HG03439 (cell line): ENCODE data around the gene ATL2.
"Not testable (repeated sequence)": the region's sequence is repeated elsewhere in the genome, so short reads cannot be mapped to it uniquely, and the experiment has no call there.

Source experiments
- ATAC-seq: cut with Tn5 transposase; IDR thresholded peaks from one replicate; pipeline ENCODE4 v1.9.1; 2021; ENCODE audit warnings: mild to moderate bottlenecking, moderate library complexity; ENCODE audit not compliant: unreplicated experiment

Gene ATL2

GRCh38 chr2:38336621-38337020 is 40.5 kb downstream of the ATL2 start:
- ATAC-seq, result no peak

- no peak for ATAC-seq
These were observed 46.3 kb downstream of the ATL2 start for GRCh38 chr2:38330754-38331153.

GRCh38 chr2:38327580-38327979 is 49.5 kb downstream of the ATL2 start:
- no peak for ATAC-seq

- no peak for ATAC-seq
These were observed 53.5 kb downstream of the ATL2 start for GRCh38 chr2:38323623-38324022.

DNA sequence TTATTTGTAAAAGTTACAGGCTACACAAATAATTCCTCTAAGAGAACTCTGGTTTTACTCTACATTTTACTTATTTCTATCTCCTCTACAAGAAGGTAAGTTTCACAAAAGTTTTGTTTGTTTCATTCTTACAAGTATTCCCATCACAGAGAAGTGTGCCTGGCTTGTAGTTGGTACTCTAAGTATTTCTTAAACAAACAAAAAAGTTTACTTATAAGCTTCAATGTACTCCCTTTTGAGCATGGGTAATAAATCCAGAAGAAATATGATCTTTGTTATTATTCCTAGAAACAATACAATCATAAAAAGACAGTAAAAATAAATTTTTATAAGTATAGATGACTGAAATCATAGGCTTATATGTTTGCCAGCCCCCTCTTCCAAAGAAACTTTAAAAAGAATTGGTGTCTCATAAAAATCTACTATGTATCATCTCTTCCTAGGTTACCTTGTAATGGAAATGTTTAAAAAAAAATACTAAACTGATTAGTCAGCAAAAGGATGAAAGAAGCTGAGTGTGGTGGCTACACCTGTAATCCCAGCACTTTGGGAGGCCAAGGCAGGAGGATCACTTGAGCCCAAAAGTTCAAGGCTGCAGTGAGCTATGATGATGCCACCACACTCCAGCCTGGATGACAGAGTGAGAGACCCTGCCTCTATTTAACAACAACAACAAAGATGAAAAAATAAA is 54.7 kb downstream of the ATL2 start:
- no peak for ATAC-seq

GRCh38 chr2:38319240-38319639 is 57.8 kb downstream of the ATL2 start:
- not testable (repeated sequence) for ATAC-seq

DNA sequence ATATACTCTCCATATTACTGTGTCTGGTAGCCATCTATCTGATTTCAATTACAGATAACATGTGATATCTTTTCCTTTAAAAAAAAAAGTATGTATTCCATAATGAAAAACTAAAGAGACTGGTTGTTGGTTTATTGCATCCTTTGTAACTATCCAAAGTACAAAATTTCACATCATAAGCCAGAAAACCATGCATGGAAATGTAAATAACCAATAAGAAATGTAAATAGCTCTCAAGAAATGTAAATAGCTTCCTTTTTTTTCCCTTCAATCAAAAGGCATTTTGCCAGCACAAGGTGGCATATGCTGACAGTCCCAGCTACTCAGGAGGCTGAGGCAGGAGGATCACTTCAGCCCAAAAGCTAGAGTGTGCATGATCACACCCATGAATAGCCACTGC is 59.3 kb downstream of the ATL2 start:
- ATAC-seq, result no peak

DNA sequence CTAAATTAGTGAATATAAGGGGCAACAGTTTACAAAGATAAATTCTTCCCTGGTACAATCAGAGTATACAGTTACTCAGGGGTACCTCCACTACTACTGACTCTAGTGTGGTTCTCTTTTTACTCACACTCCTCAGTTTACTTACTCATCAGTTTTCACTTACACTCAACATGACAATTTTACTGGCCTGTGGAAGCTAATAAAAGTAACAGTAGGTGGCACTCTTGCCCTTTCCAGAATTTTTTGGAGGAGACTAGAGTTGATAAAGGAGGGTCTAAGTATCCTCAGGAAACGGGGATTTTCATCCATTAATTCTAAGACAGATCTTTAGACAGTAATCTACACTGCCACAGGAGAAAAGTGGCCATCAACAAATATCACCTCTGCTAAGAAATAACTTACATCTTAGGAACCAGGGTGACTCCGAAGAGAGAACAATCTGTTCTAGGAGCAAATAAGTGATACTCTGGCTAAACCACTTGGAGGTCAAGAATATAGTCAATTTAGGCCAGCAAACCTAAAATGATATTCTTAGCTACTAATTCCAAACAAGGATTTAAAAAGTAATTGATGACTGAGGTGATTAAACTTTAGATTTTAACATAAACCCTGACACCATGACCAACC is 61.3 kb downstream of the ATL2 start:
- no peak for ATAC-seq

DNA sequence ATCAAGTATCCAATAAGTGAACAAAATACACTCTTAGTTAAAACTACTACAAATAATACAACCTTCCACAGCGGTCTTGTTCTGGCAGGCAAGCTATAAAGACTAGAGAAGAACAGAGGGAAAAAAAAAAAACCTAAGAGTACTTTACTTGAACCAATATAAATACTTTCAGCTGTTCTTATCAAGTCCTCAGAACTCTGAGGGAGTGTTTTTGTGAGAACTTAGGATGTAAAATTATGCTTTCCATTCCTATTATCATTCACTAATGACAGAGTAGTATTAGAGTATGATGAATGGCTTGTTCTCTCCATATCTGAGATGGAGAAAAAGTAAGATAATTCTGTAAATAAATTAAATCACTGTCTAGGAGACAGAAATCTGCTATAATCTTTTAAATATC is 68.3 kb downstream of the ATL2 start:
- no peak for ATAC-seq

DNA sequence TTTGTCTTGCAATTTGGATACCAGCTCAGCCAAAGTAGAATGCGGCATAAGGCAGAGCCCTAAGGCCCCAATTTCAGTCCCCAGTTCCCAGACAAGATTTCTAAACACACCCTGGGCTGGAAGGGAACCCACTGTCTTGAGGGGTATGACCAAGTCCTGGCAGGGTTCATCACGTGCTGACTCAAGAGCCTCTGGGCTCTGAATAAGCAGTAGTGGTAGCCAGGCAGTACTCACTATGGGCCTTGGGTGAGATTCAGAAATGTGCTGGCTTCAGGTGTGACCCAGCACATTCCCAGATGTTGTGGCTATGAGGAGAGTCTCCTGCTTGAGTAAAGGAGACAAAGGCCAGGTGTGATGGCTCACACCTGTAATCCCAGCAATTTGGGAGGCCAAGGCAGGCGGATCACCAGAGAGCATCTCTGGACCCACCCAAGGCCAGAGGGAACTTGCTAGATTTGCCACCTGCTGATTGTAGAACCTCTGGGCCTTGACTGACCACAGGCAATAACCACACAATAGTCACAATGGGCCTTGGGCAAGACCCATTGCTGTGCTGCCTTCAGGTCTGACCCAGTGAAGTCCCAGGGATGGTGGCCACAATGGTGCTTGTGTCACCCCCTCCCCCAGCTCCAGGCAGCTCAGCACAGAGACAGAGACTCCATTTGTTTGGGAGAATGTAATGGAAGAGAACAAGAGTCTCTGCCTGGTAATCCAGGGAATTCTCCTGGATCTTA is 74.9 kb downstream of the ATL2 start:
- no peak for ATAC-seq

DNA sequence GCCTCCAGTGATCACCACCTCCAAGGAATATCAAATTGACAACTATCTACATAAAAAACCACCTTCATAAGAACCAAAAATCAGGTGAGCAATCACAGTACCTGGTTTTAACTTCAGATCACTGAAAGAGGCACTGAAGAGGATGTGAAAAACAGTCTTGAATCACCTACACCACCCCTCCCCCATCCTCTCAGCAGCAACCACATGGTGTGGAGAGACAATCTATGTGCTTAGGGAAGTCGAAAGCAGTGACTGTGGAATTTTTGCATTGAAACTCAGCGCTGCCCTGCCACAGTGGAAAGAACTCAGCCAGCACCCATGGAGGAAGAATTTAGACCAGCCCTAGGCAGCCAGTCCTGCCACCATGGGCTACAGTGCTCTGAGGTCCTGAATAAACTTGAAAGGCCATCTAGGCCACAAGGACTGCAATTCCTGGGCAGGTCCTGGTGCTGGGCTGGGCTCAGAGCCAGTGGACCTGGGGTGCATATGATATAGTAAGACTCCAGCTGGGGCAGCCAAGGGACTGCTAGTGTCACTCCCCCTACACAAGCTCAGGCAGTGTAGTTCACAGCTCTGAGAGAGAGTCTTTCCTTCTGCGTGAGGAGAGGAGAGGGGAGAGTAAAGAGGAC is 75.6 kb downstream of the ATL2 start:
- no peak for ATAC-seq

DNA sequence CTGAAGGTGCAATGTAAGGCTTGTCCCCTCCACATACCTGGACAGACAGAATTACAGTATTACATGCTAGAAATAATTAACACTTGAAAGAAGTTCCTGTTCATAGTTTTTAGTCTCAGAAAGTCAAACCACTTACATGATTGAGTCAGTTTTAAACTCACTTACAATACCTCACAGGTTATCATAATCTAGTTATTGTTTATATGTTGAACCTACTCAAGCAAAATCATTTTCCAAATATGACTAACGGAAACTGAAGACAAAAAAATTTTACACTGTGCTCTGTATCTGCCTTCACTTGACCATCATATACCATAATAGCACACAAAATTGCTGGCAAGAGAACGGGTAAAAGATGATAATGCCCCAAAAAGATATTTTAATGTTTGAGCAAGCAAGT is 78.5 kb downstream of the ATL2 start:
- no peak for ATAC-seq

GRCh38 chr2:38296197-38296780 is 80.8 kb downstream of the ATL2 start:
- no peak for ATAC-seq

DNA sequence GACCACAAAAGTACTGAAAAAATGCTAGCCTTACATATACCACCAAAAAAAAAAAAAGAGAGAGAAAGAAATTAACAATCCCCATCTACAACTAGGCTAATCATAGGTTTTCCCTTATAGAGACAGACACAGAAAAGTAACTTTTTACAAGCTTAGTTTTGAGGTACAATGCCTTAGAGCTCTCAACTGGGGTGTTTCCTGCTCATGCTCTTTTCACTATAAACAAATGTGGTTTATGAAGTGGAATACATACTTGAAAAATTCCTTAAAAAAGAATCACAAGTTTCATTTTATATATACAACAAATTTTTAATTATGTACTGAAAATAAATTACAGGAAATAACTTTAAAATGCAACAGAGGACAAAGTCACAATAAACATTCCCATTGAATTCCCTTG is 82.5 kb downstream of the ATL2 start:
- no peak for ATAC-seq

GRCh38 chr2:38293152-38293865 is 83.8 kb downstream of the ATL2 start:
- ATAC-seq, result no peak

- no peak for ATAC-seq
These were observed 86.7 kb downstream of the ATL2 start for GRCh38 chr2:38290332-38290731.

GRCh38 chr2:38284971-38285370 is 92.1 kb downstream of the ATL2 start:
- ATAC-seq, result no peak

DNA sequence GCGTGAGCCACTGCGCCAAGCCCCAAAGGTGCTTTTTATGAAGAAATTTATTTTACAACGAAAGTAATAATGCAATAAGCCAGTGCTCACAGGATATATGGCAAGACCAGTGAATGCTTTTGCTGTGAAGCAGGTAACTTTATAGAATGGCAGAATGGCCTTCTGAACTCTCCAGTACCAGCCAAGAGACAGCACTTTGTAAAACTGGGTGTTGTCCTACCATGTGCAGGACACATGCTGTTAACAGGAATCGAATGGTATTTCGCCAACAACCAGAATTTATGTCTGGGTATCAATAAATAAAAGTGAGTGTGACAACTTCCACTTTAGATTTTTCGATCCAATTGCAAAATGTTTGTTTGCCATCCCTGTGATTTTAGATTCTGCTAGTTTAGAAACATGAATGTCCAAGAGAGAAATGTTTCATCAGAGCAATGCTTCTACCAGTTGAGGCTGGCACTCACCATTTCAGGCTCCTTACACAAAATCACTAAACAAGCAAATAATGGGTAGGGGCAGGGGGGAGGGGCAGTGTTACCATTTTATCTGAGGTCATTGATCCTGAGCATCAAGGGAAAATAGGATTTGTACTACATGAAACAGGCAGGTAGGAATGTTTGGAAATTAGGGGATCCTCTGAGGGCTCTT is 95.9 kb downstream of the ATL2 start:
- ATAC-seq, result no peak

DNA sequence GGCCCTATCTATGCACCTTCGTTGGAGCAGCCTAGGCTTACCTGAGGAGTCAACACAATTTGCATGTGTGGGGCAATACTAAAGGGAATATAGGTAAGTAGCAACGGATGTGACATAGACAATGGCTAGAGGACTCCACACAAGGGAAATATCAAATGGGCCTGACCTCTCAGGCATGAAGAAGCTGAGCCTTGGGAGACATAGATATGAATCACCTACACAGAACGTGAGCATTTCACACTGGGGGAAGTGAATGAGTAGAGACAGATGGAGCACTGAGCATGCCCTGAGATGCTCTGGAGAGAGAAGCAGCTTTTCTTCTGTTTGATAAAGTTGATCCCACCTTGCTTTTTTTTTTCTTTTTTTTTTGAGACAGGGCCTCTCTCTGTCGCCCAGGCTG is 97.9 kb downstream of the ATL2 start:
- ATAC-seq, result no peak

- ATAC-seq, result not testable (repeated sequence)
These were observed 99.0 kb downstream of the ATL2 start for GRCh38 chr2:38278117-38278438.
